ENCODE results near the gene NGF. TPM values are rescaled to one million over a fixed set of nuclear protein-coding genes. Genes with fewer than 3 reads are reported as not detected.

Gene NGF
- 0.20 and 2.2 TPM in 2 replicates for total RNA-seq

DNA sequence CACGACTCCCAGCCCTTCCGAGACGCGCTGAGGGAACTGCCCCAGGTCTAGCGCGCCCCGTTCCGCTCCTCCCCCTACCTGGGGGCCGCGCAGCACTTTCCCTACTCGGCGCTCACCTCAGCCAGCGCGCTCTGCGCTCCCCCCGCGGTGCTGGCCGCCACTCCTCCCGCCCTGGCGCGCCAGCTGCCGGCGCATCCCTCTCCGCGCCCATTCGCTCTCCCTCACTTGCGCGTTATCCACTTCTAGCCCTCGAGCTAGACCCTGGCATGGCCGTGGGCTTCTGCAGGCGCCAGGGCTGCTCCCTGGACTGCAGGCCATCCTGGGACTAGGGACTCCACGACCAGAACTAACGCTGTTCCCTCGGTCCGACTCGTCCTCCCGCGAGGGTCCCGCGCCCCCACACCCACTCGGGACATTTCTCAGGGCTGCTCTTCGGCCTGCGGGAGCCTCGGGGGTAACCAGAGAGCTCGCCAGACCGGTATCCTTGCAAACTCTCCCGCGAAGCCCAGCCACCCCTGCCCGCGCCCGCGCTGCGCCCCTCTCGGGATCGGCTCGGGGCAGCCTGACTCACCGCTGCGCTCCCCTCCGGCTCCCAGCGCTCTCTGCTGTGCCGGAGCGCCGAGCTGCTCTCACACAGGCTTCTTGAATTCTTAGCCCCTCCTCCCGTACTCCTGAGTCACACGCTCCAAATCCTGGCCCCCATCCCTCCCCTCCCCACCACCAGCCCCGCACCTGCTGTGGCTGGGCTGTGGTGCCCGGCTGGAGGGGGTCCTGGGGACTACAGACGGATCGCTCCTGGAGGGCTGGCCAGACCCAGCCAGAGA is at the start of gene NGF:
Gene NGF (minus strand): TSS at position 617 of the 824 bp plus-strand sequence. CDS start 51,454 bp downstream, outside the sequence.

Other genes with a start within 250 kb of the NGF start
- gene TSPAN2, start 248.7 kb downstream of the NGF start, total RNA-seq, result not detected in 2 replicates